IMR-90 (cell line): Measurements from ENCODE around the gene SCARB1. TPM values are rescaled to one million over a fixed set of nuclear protein-coding genes. Genes with fewer than 3 reads are reported as not detected.

Source experiments
- ATAC-seq: fragments of 200-7000 bp; cut with Tn5 transposase; 2 replicates; pipeline ENCODE4 v1.9.1; 2020; ENCODE audit warnings: low read depth, mild to moderate bottlenecking, moderate library complexity
- BruUV-seq: library from RNA; stranded (reverse); fragments of 400-500 nt; replicated peaks from 2 replicates; lab custom pipeline; 2021; lab: Mats Ljungman, UMichigan
- CTCF ChIA-PET: fragments of 300-600 bp; formaldehyde crosslinking; extraction: SDS; loops from one replicate; lab custom pipeline; 2021; ENCODE audit warnings: antibody characterized with exemption; lab: Yijun Ruan, JAX
- POLR2A ChIA-PET: fragments of 300-600 bp; sonication (Branson Sonifier 250); formaldehyde crosslinking; loops from one replicate; lab custom pipeline; 2022; ENCODE audit warnings: antibody characterized with exemption; ENCODE audit not compliant: unreplicated experiment; lab: Charles Lee
- DNase-seq: peaks from one replicate; pipeline ENCODE4 v3.0.0; 2013
- H2AFZ ChIP-seq: replicated peaks from 2 replicates; pipeline ENCODE3; 2013; ENCODE audit warnings: low read length, mild to moderate bottlenecking; ENCODE audit not compliant: poor library complexity
- H2AK5ac ChIP-seq: 2 replicates; pipeline ENCODE4 v1.6.1; 2013; ENCODE audit warnings: low read depth, low read length, inconsistent platforms
- H2AK9ac ChIP-seq: replicated peaks from 2 replicates; pipeline ENCODE3; 2013; ENCODE audit warnings: mild to moderate bottlenecking, low read depth, low read length, moderate library complexity; ENCODE audit not compliant: poor library complexity
- H2BK120ac ChIP-seq: 2 replicates; pipeline ENCODE4 v1.6.1; 2013; ENCODE audit warnings: low read depth, low read length, inconsistent platforms
- H2BK15ac ChIP-seq: 3 replicates; pipeline ENCODE4 v1.6.1; 2013; ENCODE audit warnings: low read depth, low read length, inconsistent platforms
- H2BK20ac ChIP-seq: 2 replicates; pipeline ENCODE4 v1.6.1; 2013; ENCODE audit warnings: low read depth, mild to moderate bottlenecking, inconsistent platforms, low read length, moderate library complexity
- H2BK5ac ChIP-seq: 2 replicates; pipeline ENCODE4 v1.6.1; 2013; ENCODE audit warnings: mild to moderate bottlenecking, low read depth, low read length, inconsistent platforms; ENCODE audit not compliant: poor library complexity, severe bottlenecking
- H3K14ac ChIP-seq: replicated peaks from 2 replicates; pipeline ENCODE4 v1.6.1; 2013; ENCODE audit warnings: low read depth, low read length, inconsistent platforms
- H3K18ac ChIP-seq: 2 replicates; pipeline ENCODE4 v1.6.1; 2013; ENCODE audit warnings: low read depth, low read length, control low read depth
- H3K23ac ChIP-seq: 2 replicates; pipeline ENCODE4 v1.6.1; 2013; ENCODE audit warnings: low read depth, low read length, inconsistent platforms
- H3K27ac ChIP-seq: 2 replicates; pipeline ENCODE4 v1.5.1; 2013; ENCODE audit warnings: mild to moderate bottlenecking, control low read depth, low read length; ENCODE audit not compliant: insufficient read depth
- H3K27me3 ChIP-seq: 2 replicates; pipeline ENCODE4 v1.6.1; 2013; ENCODE audit warnings: low read length; ENCODE audit not compliant: control insufficient read depth, insufficient read depth
- H3K36me3 ChIP-seq: 2 replicates; pipeline ENCODE4 v1.6.1; 2013; ENCODE audit warnings: low read length, mixed read lengths; ENCODE audit not compliant: control insufficient read depth, insufficient read depth
- H3K4ac ChIP-seq: 2 replicates; pipeline ENCODE4 v1.6.1; 2013; ENCODE audit warnings: low read depth, low read length, inconsistent platforms
- H3K4me1 ChIP-seq: 2 replicates; pipeline ENCODE4 v1.6.1; 2013; ENCODE audit warnings: low read length, mixed read lengths; ENCODE audit not compliant: control insufficient read depth, insufficient read depth
- H3K4me2 ChIP-seq: 2 replicates; pipeline ENCODE4 v1.6.1; 2013; ENCODE audit warnings: low read depth, mild to moderate bottlenecking, control low read depth, low read length, moderate library complexity
- H3K4me3 ChIP-seq: 2 replicates; pipeline ENCODE4 v1.5.1; 2013; ENCODE audit warnings: low read depth, mild to moderate bottlenecking, control low read depth, low read length, moderate library complexity; ENCODE audit not compliant: insufficient read depth
- H3K56ac ChIP-seq: 2 replicates; pipeline ENCODE4 v1.6.1; 2013; ENCODE audit warnings: low read length, inconsistent platforms; ENCODE audit not compliant: insufficient read depth; ENCODE audit errors: extremely low read depth
- H3K79me1 ChIP-seq, 2 experiments: 2 replicates each; pipeline ENCODE4 v1.6.1; 2013; ENCODE audit warnings: low read length in 2 of 2, inconsistent platforms in 1 of 2, low read depth in 1 of 2
- H3K9ac ChIP-seq: 2 replicates; pipeline ENCODE4 v1.6.1; 2013; ENCODE audit warnings: low read depth, low read length, control low read depth
- H3K9me1 ChIP-seq: 2 replicates; pipeline ENCODE4 v1.6.1; 2013; ENCODE audit warnings: low read length, inconsistent platforms; ENCODE audit not compliant: insufficient read depth
- H3K9me3 ChIP-seq: 2 replicates; pipeline ENCODE4 v1.6.1; 2013; ENCODE audit warnings: low read length; ENCODE audit not compliant: control insufficient read depth, insufficient read depth
- H4K20me1 ChIP-seq: 2 replicates; pipeline ENCODE4 v1.6.1; 2013; ENCODE audit warnings: low read length, inconsistent platforms; ENCODE audit not compliant: insufficient read depth
- H4K5ac ChIP-seq: 2 replicates; pipeline ENCODE4 v1.6.1; 2013; ENCODE audit warnings: mild to moderate bottlenecking, low read depth, low read length, control low read depth
- H4K8ac ChIP-seq, 2 experiments: 2 replicates each; pipeline ENCODE4 v1.6.1; 2013; ENCODE audit warnings: low read depth in 2 of 2, low read length in 2 of 2, control low read depth in 1 of 2, inconsistent platforms in 1 of 2
- H4K91ac ChIP-seq: 2 replicates; pipeline ENCODE4 v1.6.1; 2013; ENCODE audit warnings: low read depth, low read length, inconsistent platforms; ENCODE audit not compliant: insufficient read depth
- BHLHE40 ChIP-seq: fragments of 150-350 bp; IDR thresholded peaks from 2 replicates; pipeline ENCODE4 v1.6.1; 2016; ENCODE audit warnings: mild to moderate bottlenecking, low read depth, low read length
- CEBPB ChIP-seq: IDR thresholded peaks from 2 replicates; pipeline ENCODE4 v1.6.1; 2012; ENCODE audit warnings: low read depth, low read length, improper control_type of control experiment
- CHD1 ChIP-seq: IDR thresholded peaks from 2 replicates; pipeline ENCODE4 v1.6.1; 2012; ENCODE audit warnings: low read depth, low read length, improper control_type of control experiment
- ELK1 ChIP-seq: fragments of 150-350 bp; IDR thresholded peaks from 2 replicates; pipeline ENCODE4 v1.6.1; 2016; ENCODE audit warnings: low read depth, mild to moderate bottlenecking, low read length, moderate library complexity, borderline replicate concordance
- FOS ChIP-seq: fragments of 150-350 bp; IDR thresholded peaks from 2 replicates; pipeline ENCODE4 v1.6.1; 2016; ENCODE audit warnings: low read depth, low read length
- MAFK ChIP-seq: IDR thresholded peaks from 2 replicates; pipeline ENCODE4 v1.6.1; 2012; ENCODE audit warnings: low read depth, low read length, improper control_type of control experiment
- MAZ ChIP-seq: IDR thresholded peaks from 2 replicates; pipeline ENCODE4 v1.6.1; 2012; ENCODE audit warnings: low read depth, mild to moderate bottlenecking, low read length, improper control_type of control experiment, moderate library complexity, borderline replicate concordance
- MXI1 ChIP-seq: IDR thresholded peaks from 2 replicates; pipeline ENCODE4 v1.6.1; 2012; ENCODE audit warnings: low read depth, mild to moderate bottlenecking, low read length, moderate library complexity, borderline replicate concordance
- NFE2L2 ChIP-seq: fragments of 150-350 bp; IDR thresholded peaks from 2 replicates; pipeline ENCODE4 v1.6.1; 2016; ENCODE audit warnings: low read depth, mild to moderate bottlenecking, low read length
- POLR2A ChIP-seq: IDR thresholded peaks from 2 replicates; pipeline ENCODE4 v1.6.1; 2012; ENCODE audit warnings: mild to moderate bottlenecking, low read depth, low read length
- RAD21 ChIP-seq: IDR thresholded peaks from 2 replicates; pipeline ENCODE4 v1.6.1; 2012; ENCODE audit warnings: low read length, improper control_type of control experiment
- RCOR1 ChIP-seq: IDR thresholded peaks from 2 replicates; pipeline ENCODE4 v1.6.1; 2012; ENCODE audit warnings: mild to moderate bottlenecking, low read length, improper control_type of control experiment; ENCODE audit not compliant: insufficient replicate concordance
- RFX5 ChIP-seq: IDR thresholded peaks from 2 replicates; pipeline ENCODE4 v1.8.0; 2012; ENCODE audit warnings: low read depth, mild to moderate bottlenecking, low read length, moderate library complexity
- SMC3 ChIP-seq: fragments of 150-350 bp; IDR thresholded peaks from 2 replicates; pipeline ENCODE4 v1.6.1; 2016; ENCODE audit warnings: low read depth, mild to moderate bottlenecking, antibody characterized with exemption, low read length, moderate library complexity
- USF2 ChIP-seq: fragments of 150-350 bp; IDR thresholded peaks from 2 replicates; pipeline ENCODE4 v1.6.1; 2017; ENCODE audit warnings: mild to moderate bottlenecking, antibody characterized with exemption, low read length, low read depth
- WGBS, 2 experiments: methylation state at CpG; one replicate each; pipeline versions ENCODE4 v1.1.5 to v1.1.7; 2013; ENCODE audit warnings: missing lambda C conversion rate in 2 of 2; ENCODE audit not compliant: insufficient read length in 1 of 2; ENCODE audit errors: extremely low coverage in 2 of 2; 5-methylcytosine and 5-hydroxymethylcytosine counted together
- dilution Hi-C: fragments of 300-500 bp; cut with HindIII; formaldehyde crosslinking; loops from one replicate; pipeline ENCODE4 v1.14.3; 2018; ENCODE audit warnings: low sequenced_read_pairs; ENCODE audit not compliant: unreplicated experiment
- in situ Hi-C: fragments of 300-500 bp; cut with MboI; formaldehyde crosslinking; loops from 3 replicates; pipeline ENCODE4 v1.14.3; 2019; ENCODE audit warnings: low sequenced_read_pairs, inconsistent platforms, mixed read lengths
- intact Hi-C: fragments of 100-400 bp; cut with micrococcal nuclease; formaldehyde crosslinking; loops from 2 replicates; pipeline ENCODE4 v1.10.0; 2022
- polyA plus RNA-seq, 3 experiments: library from polyadenylated mRNA; depleted of rRNA; stranded (reverse); fragments of >200 nt; gene quantifications; 2 replicates each; pipeline ENCODE4 v1.2.3, GENCODE V29; 2012; ENCODE audit warnings: low replicate concordance in 1 of 3
- total RNA-seq: library from RNA; depleted of rRNA; stranded (reverse); fragments of >200 nt; gene quantifications from 2 replicates; pipeline ENCODE4 v1.2.3, GENCODE V29; 2012
- TF ChIP-seq, protein P1 (sequence below): conservative IDR thresholded peaks from 2 replicates; pipeline ENCODE4 v1.5.1; 2012; ENCODE audit warnings: mild to moderate bottlenecking, low read depth, low read length, improper control_type of control experiment

SCARB1 gene
- total and polyA plus RNA-seq, 2 of the 4 experiments (the other 2 are of a cell fraction): 3.0 to 24.8 TPM

GRCh38 chr12:124761056-124761455 lies 102.6 kb downstream of the SCARB1 start:
- no peak overlapping the region for H3K56ac ChIP-seq
- H4K91ac ChIP-seq: no peak overlapping the region
- in situ Hi-C loops (no loop called here), intact Hi-C loops (loop anchor here (10.0 kb wide), 1 partner anchor 106 kb away; no protein-coding TSS in a partner anchor), dilution Hi-C loops (no loop called here)
- H2BK5ac ChIP-seq: no peak overlapping the region
- peaks cover 8% of the 10 kb centered on the region for H3K9me3 ChIP-seq
- WGBS, 2 experiments: no CpG with 5 or more reads among the region's 7 CpGs
- ChIA-PET CTCF (no interaction called here), POLR2A (interaction anchor here (0.7 kb wide), 1 partner anchor 371 kb away, joined by 11 read pairs; no protein-coding TSS in a partner anchor)
- H3K4me1 ChIP-seq: peaks cover 15% of the 10 kb centered on the region
- peaks cover 7% of the 10 kb centered on the region; the same call in 1 of the 2 replicates for H3K27me3 ChIP-seq
- no peak for TF ChIP-seq ELK1
- no peak for TF ChIP-seq NFE2L2
- TF ChIP-seq POLR2A: no peak
- TF ChIP-seq CHD1: no peak
- no peak for TF ChIP-seq SMC3
- TF ChIP-seq USF2: no peak
- TF ChIP-seq MAZ: no peak
- TF ChIP-seq MAFK: no peak
- no peak for TF ChIP-seq RAD21
- no peak for TF ChIP-seq RFX5
- TF ChIP-seq CEBPB: no peak
- TF ChIP-seq RCOR1: no peak
- TF ChIP-seq MXI1: no peak
- TF ChIP-seq BHLHE40: no peak
- TF ChIP-seq, protein P1, sequence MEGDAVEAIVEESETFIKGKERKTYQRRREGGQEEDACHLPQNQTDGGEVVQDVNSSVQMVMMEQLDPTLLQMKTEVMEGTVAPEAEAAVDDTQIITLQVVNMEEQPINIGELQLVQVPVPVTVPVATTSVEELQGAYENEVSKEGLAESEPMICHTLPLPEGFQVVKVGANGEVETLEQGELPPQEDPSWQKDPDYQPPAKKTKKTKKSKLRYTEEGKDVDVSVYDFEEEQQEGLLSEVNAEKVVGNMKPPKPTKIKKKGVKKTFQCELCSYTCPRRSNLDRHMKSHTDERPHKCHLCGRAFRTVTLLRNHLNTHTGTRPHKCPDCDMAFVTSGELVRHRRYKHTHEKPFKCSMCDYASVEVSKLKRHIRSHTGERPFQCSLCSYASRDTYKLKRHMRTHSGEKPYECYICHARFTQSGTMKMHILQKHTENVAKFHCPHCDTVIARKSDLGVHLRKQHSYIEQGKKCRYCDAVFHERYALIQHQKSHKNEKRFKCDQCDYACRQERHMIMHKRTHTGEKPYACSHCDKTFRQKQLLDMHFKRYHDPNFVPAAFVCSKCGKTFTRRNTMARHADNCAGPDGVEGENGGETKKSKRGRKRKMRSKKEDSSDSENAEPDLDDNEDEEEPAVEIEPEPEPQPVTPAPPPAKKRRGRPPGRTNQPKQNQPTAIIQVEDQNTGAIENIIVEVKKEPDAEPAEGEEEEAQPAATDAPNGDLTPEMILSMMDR: no peak
- TF ChIP-seq FOS: no peak
- no peak overlapping the region for H3K14ac ChIP-seq
- H3K36me3 ChIP-seq: no peaks in the 10 kb centered on the region
- no peak overlapping the region for H3K18ac ChIP-seq
- no peak overlapping the region for H2BK120ac ChIP-seq
- 0 out of 2 replicates have a peak overlapping the region, but pooled peaks have one; percentile 11 for H2AK5ac ChIP-seq
- ATAC-seq (no peak), DNase-seq (no peak)
- H4K5ac ChIP-seq: no peak overlapping the region
- H2AFZ ChIP-seq: no peak overlapping the region
- H3K4me2 ChIP-seq: no peak overlapping the region
- H3K27ac ChIP-seq: no peak overlapping the region
- H3K79me1 ChIP-seq: 0 out of 4 replicates have a peak, but pooled peaks cover 0 to 4% of the 10 kb centered on the region in 2 experiments
- no peak overlapping the region for H3K4ac ChIP-seq
- no peak overlapping the region for H2BK20ac ChIP-seq
- no peak overlapping the region for H2BK15ac ChIP-seq
- no peak overlapping the region for H3K4me3 ChIP-seq
- no peak overlapping the region for H2AK9ac ChIP-seq
- no peak overlapping the region for H4K8ac ChIP-seq
- no peak overlapping the region for H3K23ac ChIP-seq
- no TSS peak for BruUV-seq
- H4K20me1 ChIP-seq: peaks cover 9% of the 10 kb centered on the region; the same call in 1 of the 2 replicates
- peaks cover 4% of the 10 kb centered on the region; the same call in 1 of the 2 replicates for H3K9me1 ChIP-seq
- no peak overlapping the region for H3K9ac ChIP-seq
